HCT116 (cell line): Measurements from ENCODE around the gene DPEP3. TPM values are rescaled to one million over a fixed set of nuclear protein-coding genes. Genes with fewer than 3 reads are reported as not detected.

Source experiments
- ATAC-seq: fragments of 200-7000 bp; cut with Tn5 transposase; 2 replicates; pipeline ENCODE4 v1.9.1; 2020; ENCODE audit warnings: mild to moderate bottlenecking, moderate library complexity
- BruUV-seq: library from RNA; stranded (reverse); fragments of 400-500 nt; replicated peaks from 2 replicates; lab custom pipeline; 2021; lab: Mats Ljungman, UMichigan
- CTCF ChIA-PET: fragments of 300-600 bp; sonication (Branson Sonifier 250); formaldehyde crosslinking; loops from one replicate; lab custom pipeline; 2021; ENCODE audit warnings: antibody characterized with exemption; lab: Charles Lee
- POLR2A ChIA-PET: fragments of 300-600, 350-600 bp; sonication (Branson Sonifier 250); formaldehyde crosslinking; loops from one replicate; lab custom pipeline; 2021; ENCODE audit warnings: antibody characterized with exemption; lab: Charles Lee
- RAD21 ChIA-PET, 2 experiments: fragments of 300-600 bp; sonication (Branson Sonifier 250); formaldehyde crosslinking; loops; one replicate each; lab custom pipeline; 2023; ENCODE audit warnings: low total read pairs in 2 of 2; ENCODE audit not compliant: uncharacterized antibody in 2 of 2, unreplicated experiment in 2 of 2, low non-redundant PET in 1 of 2; lab: Charles Lee
- DNase-seq: peaks from one replicate; pipeline ENCODE4 v3.0.0-alpha.2; 2010; ENCODE audit warnings: low read depth, low spot score
- H2AFZ ChIP-seq: fragments of 200-600 bp; shearing (Covaris generic), sonication (generic); 2 replicates; pipeline ENCODE4 v1.6.1; 2017; ENCODE audit warnings: low read depth, mixed run types, mixed read lengths, antibody characterized with exemption, low read length; ENCODE audit not compliant: poor library complexity, severe bottlenecking
- H3K27ac ChIP-seq: 2 replicates; pipeline ENCODE4 v1.5.1; 2012; ENCODE audit warnings: low read depth, low read length
- H3K27me3 ChIP-seq: fragments of 200-600 bp; sonication (generic); 2 replicates; pipeline ENCODE4 v1.6.1; 2016; ENCODE audit warnings: mixed run types, low read length, mixed read lengths; ENCODE audit not compliant: insufficient read depth
- H3K36me3 ChIP-seq, 2 experiments: fragments of 200-500 bp in 1 of 2; fragments of 200-600 bp in 1 of 2; sonication (Bioruptor generic) in 1 of 2; sonication (generic) in 1 of 2; 2 replicates each; pipeline versions ENCODE4 v1.5.1 to v1.6.1; 2014 to 2016; ENCODE audit warnings: low read length in 2 of 2, inconsistent platforms in 1 of 2, mixed read lengths in 1 of 2, mixed run types in 1 of 2; ENCODE audit not compliant: insufficient read depth in 2 of 2, control insufficient read depth in 1 of 2
- H3K4me1 ChIP-seq, 2 experiments: fragments of 200-600 bp in 1 of 2; sonication (generic) in 1 of 2; 2 replicates each; pipeline versions ENCODE4 v1.5.1 to v1.6.1; 2012 to 2017; ENCODE audit warnings: low read length in 2 of 2, inconsistent platforms in 1 of 2, mild to moderate bottlenecking in 1 of 2, mixed read lengths in 1 of 2, mixed run types in 1 of 2, moderate library complexity in 1 of 2; ENCODE audit not compliant: insufficient read depth in 2 of 2, control insufficient read depth in 1 of 2
- H3K4me2 ChIP-seq: fragments of 200-600 bp; sonication (generic); 2 replicates; pipeline ENCODE4 v1.6.1; 2017; ENCODE audit warnings: mixed run types, low read length, mixed read lengths
- H3K4me3 ChIP-seq, 2 experiments: fragments of 200-600 bp in 1 of 2; sonication (generic) in 1 of 2; replicated peaks in 1 of 2; 2 replicates each; pipeline ENCODE4 v1.5.1; 2011 to 2016; ENCODE audit warnings: low read length in 2 of 2, control low read depth in 1 of 2, low read depth in 1 of 2, mild to moderate bottlenecking in 1 of 2, mixed read lengths in 1 of 2, mixed run types in 1 of 2
- H3K79me2 ChIP-seq: fragments of 200-600 bp; sonication (generic); 2 replicates; pipeline ENCODE4 v1.6.1; 2017; ENCODE audit warnings: mild to moderate bottlenecking, mixed run types, low read length, moderate library complexity, mixed read lengths; ENCODE audit not compliant: insufficient read depth
- H3K9ac ChIP-seq: fragments of 200-600 bp; sonication (generic); 2 replicates; pipeline ENCODE4 v1.6.1; 2016; ENCODE audit warnings: low read length, mixed read lengths
- H3K9me2 ChIP-seq: fragments of 200-600 bp; sonication (generic), shearing (Covaris generic); 2 replicates; pipeline ENCODE4 v1.6.1; 2017; ENCODE audit warnings: mixed run types, mild to moderate bottlenecking, moderate library complexity; ENCODE audit not compliant: insufficient read depth
- H3K9me3 ChIP-seq, 2 experiments: fragments of 200-500 bp in 1 of 2; fragments of 200-600 bp in 1 of 2; sonication (Bioruptor generic) in 1 of 2; sonication (generic) in 1 of 2; 2 replicates each; pipeline ENCODE4 v1.6.1; 2014 to 2017; ENCODE audit warnings: low read length in 2 of 2, mixed read lengths in 2 of 2, inconsistent platforms in 1 of 2, low read depth in 1 of 2, mild to moderate bottlenecking in 1 of 2, mixed run types in 1 of 2, moderate library complexity in 1 of 2; ENCODE audit not compliant: control insufficient read depth in 1 of 2, insufficient read depth in 1 of 2
- H4K20me1 ChIP-seq: fragments of 200-600 bp; sonication (generic), shearing (Covaris generic); 2 replicates; pipeline ENCODE4 v1.6.1; 2017; ENCODE audit warnings: mixed run types, mild to moderate bottlenecking, moderate library complexity; ENCODE audit not compliant: insufficient read depth
- ATF3 ChIP-seq: IDR thresholded peaks from 2 replicates; pipeline ENCODE4 v1.6.1; 2012
- EGR1 ChIP-seq: IDR thresholded peaks from 2 replicates; pipeline ENCODE4 v1.6.1; 2012; ENCODE audit warnings: low read depth
- ELF1 ChIP-seq: IDR thresholded peaks from 2 replicates; pipeline ENCODE4 v1.6.1; 2012; ENCODE audit warnings: low read depth, borderline replicate concordance
- EZH2 ChIP-seq: fragments of 200-600 bp; sonication (generic); IDR thresholded peaks from 2 replicates; pipeline ENCODE4 v1.6.1; 2017; ENCODE audit warnings: antibody characterized with exemption, mixed run types
- EZH2phosphoT487 ChIP-seq: fragments of 200-600 bp; IDR thresholded peaks from 2 replicates; pipeline ENCODE4 v1.6.1; 2018; ENCODE audit warnings: antibody characterized with exemption, borderline replicate concordance
- JUND ChIP-seq: IDR thresholded peaks from 2 replicates; pipeline ENCODE4 v1.6.1; 2012
- MAX ChIP-seq: IDR thresholded peaks from 2 replicates; pipeline ENCODE4 v1.6.1; 2012
- POLR2A ChIP-seq: IDR thresholded peaks from 2 replicates; pipeline ENCODE4 v1.7.0; 2011; ENCODE audit warnings: borderline replicate concordance; ENCODE audit not compliant: insufficient read depth, insufficient read length; ENCODE audit errors: extremely low read depth
- POLR2AphosphoS5 ChIP-seq: IDR thresholded peaks from 2 replicates; pipeline ENCODE4 v1.6.1; 2011; ENCODE audit warnings: mild to moderate bottlenecking, low read depth, low read length, moderate library complexity
- RAD21 ChIP-seq: IDR thresholded peaks from 2 replicates; pipeline ENCODE4 v1.6.1; 2012; ENCODE audit warnings: low read depth, mild to moderate bottlenecking
- REST ChIP-seq: IDR thresholded peaks from 2 replicates; pipeline ENCODE4 v1.6.1; 2012; ENCODE audit warnings: low read depth
- SIN3A ChIP-seq: IDR thresholded peaks from 2 replicates; pipeline ENCODE4 v1.6.1; 2012; ENCODE audit warnings: low read depth
- SRF ChIP-seq: IDR thresholded peaks from 2 replicates; pipeline ENCODE4 v1.6.1; 2012; ENCODE audit warnings: low read depth
- TCF7L2 ChIP-seq: IDR thresholded peaks from 2 replicates; pipeline ENCODE4 v1.7.0; 2011; ENCODE audit warnings: borderline replicate concordance, inconsistent platforms; ENCODE audit not compliant: insufficient read depth, insufficient read length; ENCODE audit errors: extremely low read depth
- YY1 ChIP-seq: IDR thresholded peaks from 2 replicates; pipeline ENCODE4 v1.6.1; 2011; ENCODE audit warnings: low read length, low read depth, moderate library complexity, mild to moderate bottlenecking; ENCODE audit not compliant: insufficient replicate concordance; ENCODE audit errors: extremely low read depth
- ZBTB33 ChIP-seq: IDR thresholded peaks from 2 replicates; pipeline ENCODE4 v1.6.1; 2011; ENCODE audit warnings: mild to moderate bottlenecking, low read length, moderate library complexity; ENCODE audit not compliant: insufficient replicate concordance; ENCODE audit errors: extremely low read depth
- ZFX ChIP-seq: fragments of 450-650 bp; IDR thresholded peaks from 2 replicates; pipeline ENCODE4 v1.6.1; 2017
- intact Hi-C: fragments of 100-400 bp; cut with micrococcal nuclease; formaldehyde crosslinking; loops from 2 replicates; pipeline ENCODE4 v1.10.0; 2022
- total RNA-seq: library from RNA; stranded (reverse); gene quantifications from one replicate; pipeline ENCODE4 v1.2.1, GENCODE V29; 2021; ENCODE audit not compliant: unreplicated experiment

DPEP3 gene
- total RNA-seq, 1 experiment from 2014 or later, result not detected

GRCh38 chr16:67967183-67967957, 12.9 kb downstream of the DPEP3 start:
- Histone ChIP-seq H3K27ac (peak overlapping the region; percentile 87), H3K27me3 (no peaks in the 10 kb centered on the region), H3K36me3 (peaks cover 0 to 2% of the 10 kb centered on the region in 2 experiments; a peak in 1 of 4 replicates), H3K79me2 (peaks cover 32% of the 10 kb centered on the region), H3K4me2 (peak overlapping the region; percentile 87), H3K9me3 (no peaks in the 10 kb centered on the region), H3K4me3 (peak overlapping the region; percentile 86), H3K4me1 (peaks cover 21 to 26% of the 10 kb centered on the region in 2 experiments), H2AFZ (no peak overlapping the region), H3K9ac (peak overlapping the region; percentile 92), H4K20me1 (no peaks in the 10 kb centered on the region), H3K9me2 (no peaks in the 10 kb centered on the region)
- ChIA-PET POLR2A (no interaction called here), RAD21 (no interaction called here), CTCF (interaction anchor here (0.7 kb wide), 1 partner anchor 25 kb away, joined by 4 read pairs; no protein-coding TSS in a partner anchor)
- TF ChIP-seq MAX, result no peak; the same call in 1 of the 2 replicates
- no peak for TF ChIP-seq TCF7L2
- TF ChIP-seq ATF3, result no peak
- no peak for TF ChIP-seq ZBTB33
- TF ChIP-seq SRF, result no peak
- TF ChIP-seq POLR2A, result no peak
- no peak for TF ChIP-seq SIN3A
- no peak for TF ChIP-seq REST
- TF ChIP-seq EGR1, result no peak
- no peak for TF ChIP-seq EZH2
- TF ChIP-seq POLR2AphosphoS5, result no peak
- no peak for TF ChIP-seq ZFX
- no peak for TF ChIP-seq RAD21
- TF ChIP-seq YY1, result no peak
- no peak for TF ChIP-seq ELF1
- TF ChIP-seq EZH2phosphoT487, result no peak
- no peak for TF ChIP-seq JUND
- no peak for ATAC-seq
- intact Hi-C loops, result no loop called here
- BruUV-seq, result TSS peak; percentile 68
- DNase-seq, result no peak
